SKM-1 (cell line): ENCODE data around the gene ACAD8.
"Not testable (repeated sequence)": the region's sequence is repeated elsewhere in the genome, so short reads cannot be mapped to it uniquely, and the experiment has no call there.

Experiments used
- DNase-seq: peaks from one replicate; lab custom pipeline; 2025; ENCODE audit not compliant: unreplicated experiment; lab: John Stamatoyannopoulos, UW

The ACAD8 gene

DNA sequence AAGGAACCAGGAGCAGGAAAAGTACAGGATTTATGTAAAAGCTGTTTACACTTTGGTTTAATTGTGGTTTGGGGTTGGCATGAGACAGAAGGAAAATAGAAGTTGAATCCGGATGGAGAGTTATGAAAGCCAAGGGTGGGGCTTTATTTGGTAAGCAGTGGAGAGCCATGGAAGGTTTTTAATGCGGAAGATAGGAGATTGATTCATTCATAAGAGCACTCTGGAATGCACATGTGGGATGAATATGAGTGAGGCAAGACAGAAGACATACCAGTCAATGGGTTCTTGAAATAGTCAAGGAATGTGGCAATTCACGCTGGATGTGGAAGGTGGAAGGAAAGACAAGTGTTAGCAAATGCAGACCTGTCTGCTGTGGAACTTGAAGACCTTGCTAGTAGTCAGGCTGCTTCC is 13.5 kb downstream of the ACAD8 start:
- no peak for DNase-seq

DNA sequence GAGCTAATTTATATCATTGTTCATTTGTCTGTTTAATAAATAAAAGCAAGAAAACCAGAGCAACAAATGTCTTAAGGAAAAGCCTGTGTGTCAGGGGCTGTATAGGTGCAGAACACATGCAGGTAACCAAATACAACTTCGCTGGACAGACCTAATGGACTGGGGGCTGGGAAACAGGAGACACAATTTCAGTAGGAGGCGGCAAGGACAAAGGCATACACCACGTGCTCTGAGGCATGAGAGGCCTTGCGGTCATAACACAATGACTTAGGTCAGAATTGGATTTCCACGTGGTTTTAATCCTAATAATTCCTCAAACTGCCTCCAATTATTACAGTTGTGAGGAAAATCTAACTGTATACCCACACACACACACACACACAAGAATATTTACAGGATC is 14.1 kb downstream of the ACAD8 start:
- no peak for DNase-seq

DNA sequence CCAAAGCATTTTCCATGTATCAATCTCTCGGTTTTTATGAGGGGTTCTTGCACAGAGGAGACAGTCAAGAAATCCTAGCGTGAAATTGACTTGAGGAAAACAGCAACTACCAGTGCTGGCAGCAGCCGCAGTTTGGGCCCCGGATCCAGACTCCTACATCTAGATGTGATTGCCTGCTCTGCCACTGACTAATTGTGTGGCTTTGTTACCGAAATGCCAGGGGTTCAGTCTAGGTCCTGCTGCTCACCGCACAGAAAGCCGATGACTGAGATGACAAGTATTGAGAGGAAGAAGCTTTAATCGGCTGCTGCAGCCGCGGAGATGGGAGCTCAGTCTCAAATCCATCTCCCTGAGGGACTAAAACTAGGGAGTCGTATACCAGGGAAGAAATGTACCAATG is 14.6 kb downstream of the ACAD8 start:
- DNase-seq: no peak

DNA sequence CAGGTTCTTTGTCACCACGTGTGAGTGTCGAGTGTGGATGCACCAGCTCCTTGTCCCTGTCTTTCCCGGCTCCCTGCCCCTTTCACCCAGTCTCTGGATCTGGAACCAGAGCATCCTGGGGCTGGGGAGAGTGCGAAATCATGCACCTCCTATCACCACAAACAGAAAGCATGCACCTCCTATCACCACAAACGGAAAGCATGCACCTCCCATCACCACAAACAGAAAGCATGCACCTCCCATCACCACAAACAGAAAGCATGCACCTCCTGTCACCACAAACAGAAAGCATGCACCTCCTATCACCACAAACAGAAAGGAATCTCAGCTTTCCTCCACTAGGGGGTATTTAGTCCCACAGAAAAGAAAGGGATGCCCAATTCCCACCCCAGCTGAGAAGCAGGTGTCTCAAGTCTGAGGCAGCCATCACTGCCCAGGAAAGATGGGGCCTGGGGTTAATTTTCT is 16.9 kb downstream of the ACAD8 start:
- DNase-seq: no peak

DNA sequence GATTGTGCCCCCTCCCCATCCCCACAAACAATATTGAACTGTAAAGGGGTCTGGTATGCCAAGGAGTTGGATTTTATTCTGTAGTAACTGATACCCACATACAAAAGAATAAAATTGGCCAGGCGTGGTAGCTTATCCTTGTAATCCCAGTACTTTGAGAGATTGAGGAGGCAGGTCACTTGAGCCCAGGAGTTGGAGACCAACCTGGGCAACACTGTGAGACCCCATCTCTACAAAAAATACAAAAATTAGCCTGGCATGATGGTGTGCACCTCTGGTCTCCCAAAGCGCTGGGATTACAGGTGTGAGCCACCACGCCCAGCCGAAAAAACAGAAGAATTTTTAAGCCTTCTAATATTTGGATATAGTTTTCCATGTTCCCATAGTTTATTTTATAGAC is 18.6 kb downstream of the ACAD8 start:
- DNase-seq: no peak

DNA sequence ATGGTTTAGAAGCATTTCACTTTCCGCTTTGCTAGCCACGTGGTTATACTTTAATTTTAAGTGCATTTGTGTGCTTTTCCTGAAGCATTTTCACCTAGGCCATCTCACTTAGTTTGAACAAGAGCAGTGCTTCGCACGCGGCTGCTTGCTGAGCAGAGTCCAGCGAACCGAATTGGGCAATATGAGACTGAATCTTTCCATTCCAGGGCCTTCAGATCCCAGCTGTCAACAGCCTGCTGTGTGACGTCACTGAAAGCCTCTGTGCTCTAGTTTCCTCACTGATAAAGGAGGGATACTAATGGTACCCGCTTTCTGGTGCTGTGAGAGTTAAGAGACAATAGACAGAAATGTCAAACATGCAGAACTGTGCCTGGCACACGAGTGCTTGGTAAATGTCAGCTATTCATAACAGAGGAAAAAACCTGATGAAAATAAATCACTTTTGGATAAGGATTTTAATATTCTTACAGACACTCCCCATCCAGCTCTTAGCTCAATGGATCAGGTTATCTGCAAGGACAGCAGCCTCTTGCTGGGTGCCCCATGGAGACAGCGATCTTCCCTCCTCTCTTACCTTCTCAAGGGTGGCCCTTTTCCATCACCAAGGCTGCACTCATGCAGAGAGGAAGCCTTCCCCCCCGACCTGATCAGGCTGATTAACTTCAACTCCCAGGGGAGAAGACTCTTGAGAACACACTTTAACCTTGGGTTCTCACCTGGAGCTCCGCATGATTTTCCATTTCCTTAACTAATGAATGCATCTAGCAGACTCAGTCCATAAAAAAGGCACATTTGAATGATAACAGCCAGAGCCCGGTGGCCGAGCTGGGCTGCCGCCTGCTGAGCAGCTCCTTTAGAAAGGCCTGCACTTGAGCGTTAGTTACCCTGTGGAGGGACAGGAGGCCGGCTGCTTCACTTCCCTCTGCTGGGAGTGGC is 19.3 kb downstream of the ACAD8 start:
- no peak for DNase-seq

DNA sequence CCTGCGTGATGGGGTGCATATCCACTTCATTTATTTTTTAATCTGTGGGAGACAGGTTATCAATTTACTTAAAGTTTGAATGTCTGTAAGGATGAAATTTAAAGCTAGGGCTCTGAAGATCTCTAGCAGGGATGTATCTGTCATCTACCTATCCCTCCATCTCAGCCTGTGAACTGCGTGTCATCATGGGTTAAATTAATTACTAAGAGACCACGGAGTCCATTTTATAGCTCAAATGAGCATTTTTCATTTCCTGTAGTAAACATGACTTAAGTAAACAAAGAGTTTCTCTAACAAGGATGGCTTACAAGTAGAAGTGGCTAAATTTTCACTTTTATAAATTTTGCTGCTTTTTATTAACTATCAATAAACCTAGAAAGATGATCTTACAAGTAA is 19.9 kb downstream of the ACAD8 start:
- no peak for DNase-seq

DNA sequence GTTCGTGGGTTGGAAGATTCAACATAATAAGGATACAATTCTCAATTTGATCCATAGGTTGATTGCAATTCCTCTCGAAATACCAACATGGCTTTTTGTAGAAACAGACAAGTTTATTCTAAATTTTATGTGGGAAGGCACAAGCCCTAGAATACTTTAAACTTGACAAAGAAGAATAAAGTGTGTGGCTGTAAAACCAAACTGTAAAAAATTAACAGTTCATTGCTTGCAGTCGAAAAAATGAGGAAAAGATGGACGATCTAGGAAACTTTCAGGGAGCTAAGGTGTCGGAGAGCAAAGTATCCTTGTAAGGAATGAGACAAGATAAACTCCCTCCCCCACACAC is 21.8 kb downstream of the ACAD8 start:
- no peak for DNase-seq

DNA sequence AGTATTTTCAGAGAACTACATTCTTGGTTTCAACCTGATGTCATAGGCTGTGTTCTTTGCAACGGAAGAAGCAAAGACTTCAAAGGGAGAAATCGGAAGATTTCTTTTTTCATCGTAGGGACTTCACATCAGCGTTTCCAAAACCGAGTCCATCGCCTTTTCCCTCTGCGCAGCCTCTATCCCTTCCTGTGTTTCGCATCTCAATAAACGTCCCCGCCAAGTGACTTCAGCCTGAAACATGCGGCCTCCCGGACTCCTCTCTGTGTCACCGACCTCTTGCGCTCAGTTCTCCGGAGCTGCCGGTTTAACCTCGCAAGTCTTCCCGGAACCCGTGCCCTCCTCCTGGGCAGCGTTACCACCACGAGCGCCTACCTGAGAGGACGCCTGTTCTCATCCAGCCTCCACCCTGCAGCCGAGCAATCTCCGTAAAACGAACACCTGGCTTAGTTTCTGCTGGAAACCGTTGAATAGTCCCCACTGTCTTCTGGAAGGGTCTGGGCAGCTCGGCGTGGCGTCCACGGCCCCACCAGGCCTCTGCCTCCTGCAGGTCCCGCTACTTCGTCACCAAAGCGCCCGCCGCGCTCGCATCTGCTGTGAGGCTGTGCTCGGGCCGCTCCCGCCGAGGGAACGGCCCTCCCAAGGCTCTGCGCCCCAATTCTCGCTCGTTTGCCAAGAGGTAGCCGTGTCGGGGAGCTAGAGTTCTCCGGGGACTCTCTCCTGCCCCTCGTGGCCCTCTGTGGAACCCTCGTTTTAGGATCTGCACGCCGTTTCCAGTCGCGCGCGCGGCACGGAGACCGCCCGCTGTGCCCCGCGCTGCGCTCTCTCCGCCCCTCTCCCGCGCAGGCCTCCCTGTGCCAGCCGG is 22.4 kb downstream of the ACAD8 start, which contains the start of gene GLB1L3:
Gene GLB1L3 (plus strand): TSS at position 846 of the 862 bp plus-strand sequence. CDS start 362 bp downstream, outside the sequence.
- DNase-seq: no peak

DNA sequence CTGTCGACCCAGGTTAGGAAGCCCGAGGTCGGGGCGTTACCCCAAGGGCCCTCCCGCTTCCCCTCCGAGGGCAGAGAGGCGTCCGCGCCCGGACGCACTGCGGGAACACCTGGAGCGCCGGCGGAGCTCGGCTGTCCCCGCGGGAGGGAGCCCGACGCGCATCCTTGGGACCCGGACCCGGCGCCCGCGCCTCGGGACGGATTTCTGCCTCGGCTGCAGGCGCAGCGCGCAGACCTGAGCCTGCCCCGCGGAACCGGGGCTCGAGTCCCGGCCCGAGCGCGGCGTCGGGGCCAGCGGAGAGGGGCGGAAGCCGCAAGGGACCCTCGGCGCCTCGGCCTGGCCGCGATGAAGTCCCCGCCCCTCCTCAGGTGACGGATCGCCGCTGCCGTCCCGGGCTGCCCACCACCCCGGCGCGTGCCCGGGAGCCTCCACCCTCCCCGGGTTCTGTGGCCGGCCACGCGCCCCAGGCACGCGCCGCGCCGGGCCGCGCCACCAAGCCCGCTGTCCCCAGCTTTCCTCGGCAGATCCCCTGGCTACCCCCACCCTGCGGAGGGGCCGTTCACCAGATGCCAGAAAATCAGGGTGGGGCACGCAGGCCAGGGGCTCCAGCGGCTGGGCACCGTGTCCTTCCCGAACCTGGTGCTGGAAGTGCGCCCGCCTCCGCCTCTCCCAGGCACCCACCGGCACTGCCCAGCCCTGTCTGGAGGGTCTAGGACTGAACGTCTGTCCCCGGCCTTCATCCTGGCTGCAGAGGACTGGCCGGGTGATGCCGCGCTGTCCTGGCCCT is 23.2 kb downstream of the ACAD8 start:
- DNase-seq: no peak

DNA sequence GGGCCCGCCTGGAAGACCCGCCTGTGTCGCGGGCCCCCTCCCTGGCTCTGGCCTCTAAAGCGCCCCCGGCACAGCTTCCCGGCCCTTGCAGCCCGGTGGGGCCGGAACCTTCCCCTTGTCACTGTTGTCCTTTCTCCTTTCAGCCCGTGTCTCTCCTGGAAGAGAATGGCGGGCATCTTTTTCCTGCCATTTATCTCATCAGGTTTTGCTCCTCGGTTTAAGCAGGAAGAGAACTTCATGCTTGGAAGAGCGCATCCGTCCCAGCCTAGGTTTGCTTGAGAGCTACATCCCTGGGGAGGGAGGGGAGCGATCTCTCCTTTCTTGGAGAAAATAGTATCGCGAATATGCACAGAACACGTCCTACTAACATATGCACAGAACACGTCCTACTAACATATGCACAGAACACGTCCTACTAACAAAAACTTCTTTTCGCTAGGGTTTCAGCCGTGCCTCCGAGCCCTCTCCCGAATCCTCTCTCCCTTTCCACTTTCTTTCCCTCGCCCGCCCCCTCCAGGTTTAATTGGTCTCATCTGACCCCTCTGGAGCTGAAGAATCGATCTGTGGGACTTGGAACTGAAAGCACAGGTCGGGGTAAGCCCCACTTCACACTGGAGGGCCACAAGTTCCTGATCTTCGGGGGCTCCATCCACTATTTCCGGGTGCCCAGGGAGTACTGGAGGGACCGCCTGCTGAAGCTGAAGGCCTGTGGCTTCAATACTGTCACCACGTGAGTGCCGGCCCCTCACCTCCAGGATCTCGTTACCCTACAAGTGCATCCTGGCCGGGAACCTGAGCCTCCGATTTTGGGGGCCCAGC is 24.0 kb downstream of the ACAD8 start:
- no peak for DNase-seq

DNA sequence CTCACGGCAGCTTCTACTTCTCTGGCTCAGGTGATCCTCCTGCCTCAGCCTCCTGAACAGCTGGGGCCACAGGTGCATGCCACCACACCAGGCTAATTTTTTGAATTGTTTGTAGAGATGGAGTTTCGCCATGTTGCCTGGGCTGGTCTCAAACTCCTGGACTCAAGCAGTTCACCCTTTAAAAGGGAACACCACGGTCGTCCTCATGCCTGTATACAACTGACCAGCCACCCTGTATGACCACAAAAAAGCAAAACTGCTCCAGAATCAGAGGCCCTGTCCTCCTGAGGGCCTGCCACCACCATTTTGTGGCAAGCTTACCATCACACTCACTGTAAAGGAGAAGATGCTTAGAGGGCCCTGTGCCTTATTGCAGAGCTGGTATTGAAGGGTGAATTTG is 25.0 kb downstream of the ACAD8 start:
- no peak for DNase-seq

DNA sequence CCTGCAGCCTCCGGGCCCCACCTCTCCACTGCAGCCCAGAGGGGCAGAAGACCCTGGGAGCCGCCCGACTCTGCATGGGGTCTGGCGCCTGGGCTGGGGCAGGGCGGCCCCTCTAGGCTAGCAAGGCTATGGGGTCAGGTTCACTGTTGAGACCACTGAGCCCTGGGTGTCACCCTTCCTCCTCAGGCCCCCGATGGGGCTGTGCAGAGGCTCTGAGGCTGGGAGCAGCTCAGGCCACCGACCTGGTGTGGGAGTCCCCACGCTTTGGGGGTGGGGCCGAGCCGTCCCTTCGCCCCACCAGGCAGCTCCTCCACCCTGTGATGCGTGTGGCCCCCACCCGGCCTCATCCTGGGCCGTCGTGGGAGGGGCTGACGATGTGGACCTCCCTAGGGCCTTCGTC is 28.3 kb downstream of the ACAD8 start:
- not testable (repeated sequence) for DNase-seq

DNA sequence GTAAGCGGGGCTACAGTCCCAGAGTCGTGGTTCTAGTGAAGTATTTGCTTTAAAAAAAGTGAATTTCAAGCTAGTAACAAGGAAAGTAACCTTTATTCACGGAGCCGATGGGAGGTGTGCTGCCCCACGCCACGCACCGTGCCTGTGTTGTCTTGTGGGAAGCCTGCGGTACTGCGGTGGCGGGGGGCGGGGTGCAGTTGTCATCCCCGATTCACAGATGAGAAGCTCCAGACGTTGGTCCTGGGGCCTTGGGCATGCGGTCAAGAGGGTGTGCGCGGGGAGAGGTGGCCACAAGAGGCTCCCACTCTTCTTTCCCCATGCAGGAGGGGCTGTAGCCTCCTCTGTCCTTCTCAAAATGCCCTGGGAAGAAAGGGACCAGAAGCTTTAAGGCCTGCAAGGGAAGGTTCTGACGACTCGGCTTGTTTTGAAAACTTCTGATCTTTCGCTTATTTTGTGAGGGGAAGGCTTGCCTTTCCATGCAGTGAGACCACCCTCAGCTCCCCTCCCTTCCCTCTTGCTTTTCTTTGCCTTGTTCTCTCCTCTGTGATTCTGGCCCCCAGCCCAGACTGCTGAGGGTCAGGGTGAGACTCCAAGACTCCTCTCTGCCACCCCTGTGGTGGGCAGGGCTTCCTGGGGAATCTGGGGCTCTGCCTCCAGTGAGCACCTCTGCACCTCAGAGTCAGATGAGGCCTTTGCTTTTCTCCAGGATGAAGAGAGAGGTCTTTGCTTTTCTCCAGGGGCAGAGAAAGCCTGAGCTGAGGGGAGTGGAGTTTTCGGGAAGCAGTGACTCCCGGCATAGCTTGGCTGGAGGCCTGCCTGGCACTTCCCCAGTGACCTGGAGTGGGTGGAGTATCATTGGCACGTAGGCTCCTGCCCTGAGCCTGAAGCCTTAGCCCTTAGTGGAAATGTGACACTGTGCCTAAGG is 29.0 kb downstream of the ACAD8 start:
- no peak for DNase-seq

DNA sequence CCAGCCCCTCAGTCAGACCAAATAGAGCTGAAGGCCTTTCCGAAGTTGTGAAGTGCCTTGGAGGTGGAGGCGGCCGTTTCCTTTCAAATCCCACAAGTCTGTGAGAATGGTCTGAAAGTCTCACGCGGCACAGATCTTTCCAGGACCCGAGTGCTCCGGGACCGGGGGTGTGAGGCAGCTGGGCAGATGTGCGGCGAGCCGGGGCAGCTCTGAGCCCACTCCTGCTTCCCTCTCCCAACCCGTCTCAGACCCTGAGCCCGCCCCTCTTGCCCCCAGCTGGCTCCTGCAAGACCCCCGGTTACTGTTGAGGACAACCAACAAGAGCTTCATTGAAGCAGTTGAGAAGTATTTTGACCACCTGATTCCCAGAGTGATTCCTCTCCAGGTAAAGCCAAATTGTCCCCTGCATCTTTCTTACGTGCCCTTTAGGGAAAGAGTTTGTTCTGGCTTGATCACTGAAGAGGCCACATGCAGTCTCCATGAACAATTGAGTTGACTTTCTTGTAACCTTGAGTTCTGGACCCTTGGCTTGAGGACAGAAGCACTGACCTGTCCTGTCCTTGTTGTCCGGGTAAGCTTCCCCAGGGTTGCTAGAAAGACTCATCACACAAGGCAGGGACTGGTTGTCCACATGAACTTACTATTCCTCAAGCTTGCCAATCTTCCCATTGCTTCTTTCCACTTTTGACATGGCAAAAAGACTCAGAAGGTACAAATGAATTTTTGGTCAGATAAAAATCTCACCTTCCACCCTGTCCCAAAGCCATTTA is 30.3 kb downstream of the ACAD8 start:
- no peak for DNase-seq

DNA sequence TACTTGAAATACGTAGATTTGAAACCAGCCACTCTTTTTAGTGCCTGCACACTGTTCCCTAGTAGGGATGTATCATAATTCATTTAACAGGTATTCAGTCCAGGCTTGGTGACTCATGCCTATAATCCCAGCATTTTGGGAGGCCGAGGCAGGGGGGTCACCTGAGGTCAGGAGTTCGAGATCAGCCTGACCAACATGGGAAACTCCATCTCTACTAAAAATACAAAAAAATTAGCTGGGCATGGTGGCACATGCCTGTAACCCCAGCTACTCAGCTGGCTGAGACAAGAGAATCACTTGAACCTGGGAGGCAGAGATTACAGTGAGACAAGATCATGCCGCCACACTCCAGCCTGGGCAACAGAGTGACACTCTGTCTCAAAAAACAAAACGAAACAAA is 31.0 kb downstream of the ACAD8 start:
- DNase-seq: not testable (repeated sequence)

DNA sequence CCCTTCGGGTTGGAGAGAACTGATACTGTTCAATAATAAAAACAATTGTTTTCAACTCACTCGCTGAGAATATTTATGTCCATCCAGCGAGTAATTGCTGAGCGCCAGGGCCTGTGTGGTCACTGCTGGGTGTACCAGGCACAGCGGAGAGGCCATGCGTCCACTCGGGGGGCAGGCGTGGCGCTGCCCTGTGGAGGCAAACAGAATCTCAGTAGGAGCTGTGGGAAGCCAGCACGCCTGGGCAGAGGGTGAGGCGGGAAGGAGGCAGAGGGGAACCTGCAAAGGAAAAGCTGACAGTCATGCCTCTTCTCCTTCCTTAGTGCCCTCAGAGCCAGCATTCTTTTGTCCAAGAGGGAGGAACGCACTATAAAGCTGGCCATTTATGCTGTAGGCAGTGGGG is 34.2 kb downstream of the ACAD8 start:
- DNase-seq: no peak

DNA sequence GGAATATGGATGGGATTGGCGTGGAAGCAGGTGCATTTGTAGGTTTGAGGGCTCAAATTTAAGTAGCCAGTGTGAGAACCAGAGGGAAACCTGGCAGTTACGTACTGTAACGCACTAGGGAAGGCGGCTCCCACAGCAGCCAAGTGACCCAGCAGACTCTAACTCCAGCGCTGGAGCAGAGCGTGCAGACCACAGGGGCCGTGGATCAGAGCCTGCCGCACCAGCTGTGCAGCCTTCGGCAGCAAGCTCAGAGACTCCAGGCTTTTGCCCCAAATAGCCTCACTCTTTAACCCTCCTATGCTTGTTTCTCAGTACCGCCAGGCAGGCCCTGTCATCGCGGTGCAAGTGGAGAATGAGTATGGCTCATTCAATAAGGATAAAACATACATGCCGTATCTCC is 35.1 kb downstream of the ACAD8 start:
- no peak for DNase-seq
